H7 (cell line): ENCODE data around the gene MRPL38. TPM values are rescaled to one million over a fixed set of nuclear protein-coding genes. Genes with fewer than 3 reads are reported as not detected.

Experiments
- DNase-seq: peaks from one replicate; pipeline ENCODE4 v3.0.0; 2012
- H3K27me3 ChIP-seq: 2 replicates; pipeline ENCODE4 v1.6.0; 2011; ENCODE audit warnings: mild to moderate bottlenecking, low read length; ENCODE audit not compliant: control insufficient read depth, insufficient read depth
- H3K36me3 ChIP-seq: replicated peaks from 2 replicates; pipeline ENCODE4 v1.5.1; 2011; ENCODE audit warnings: low read length; ENCODE audit not compliant: control insufficient read depth, insufficient read depth
- H3K4me3 ChIP-seq: 2 replicates; pipeline ENCODE4 v1.5.1; 2011; ENCODE audit warnings: low read depth, mild to moderate bottlenecking, control low read depth, low read length, moderate library complexity; ENCODE audit not compliant: insufficient read depth
- total RNA-seq: library from RNA; depleted of rRNA; stranded (reverse); fragments of >200 nt; shearing (Covaris generic); gene quantifications from 2 replicates; pipeline ENCODE4 v1.2.3, GENCODE V29; 2014; rRNA removed

MRPL38 gene
- total RNA-seq, 1 experiment from 2014 or later, result 125 TPM

GRCh38 chr17:75849724-75850123, 55.0 kb downstream of the MRPL38 start:
- H3K4me3 ChIP-seq, result no peak overlapping the region
- no peaks in the 10 kb centered on the region for H3K27me3 ChIP-seq
- peaks cover 31% of the 10 kb centered on the region for H3K36me3 ChIP-seq
- DNase-seq, result no peak

GRCh38 chr17:75849279-75849646, 55.4 kb downstream of the MRPL38 start:
- Histone ChIP-seq H3K27me3 (no peaks in the 10 kb centered on the region), H3K36me3 (peaks cover 31% of the 10 kb centered on the region), H3K4me3 (no peak overlapping the region)
- no peak for DNase-seq

Other genes starting within 250 kb of the MRPL38 start
- gene RECQL5, start 237.7 kb downstream of the MRPL38 start, total RNA-seq, result 36.3 and 40.0 TPM in 2 replicates
- 52.9 and 61.3 TPM in 2 replicates for gene SAP30BP, start 237.5 kb downstream of the MRPL38 start, total RNA-seq
- 0.28 and 0.70 TPM in 2 replicates for gene ITGB4, start 183.4 kb downstream of the MRPL38 start, total RNA-seq
- gene GALK1, start 139.7 kb downstream of the MRPL38 start, total RNA-seq, result 43.4 and 47.2 TPM in 2 replicates
- gene UNK, start 120.1 kb downstream of the MRPL38 start, total RNA-seq, result 17.9 and 21.7 TPM in 2 replicates
- 4.2 and 7.2 TPM in 2 replicates for gene UNC13D, start 60.5 kb downstream of the MRPL38 start, total RNA-seq
- gene WBP2, start 49.5 kb downstream of the MRPL38 start, total RNA-seq, result 44.8 and 48.2 TPM in 2 replicates
- gene TRIM47, start 26.3 kb downstream of the MRPL38 start, total RNA-seq, result 8.5 and 14.1 TPM in 2 replicates
- gene TRIM65, start 7.9 kb downstream of the MRPL38 start, total RNA-seq, result 66.4 and 69.4 TPM in 2 replicates
- 17.9 and 27.7 TPM in 2 replicates for gene FBF1, start 36.2 kb upstream of the MRPL38 start, total RNA-seq
- 35.1 and 38.3 TPM in 2 replicates for gene ACOX1, start 74.3 kb upstream of the MRPL38 start, total RNA-seq
- gene TEN1, start 74.4 kb upstream of the MRPL38 start, total RNA-seq, result 12.5 and 16.9 TPM in 2 replicates
- 4.3 and 6.7 TPM in 2 replicates for gene CDK3, start 96.0 kb upstream of the MRPL38 start, total RNA-seq
- gene EVPL, start 122.4 kb upstream of the MRPL38 start, total RNA-seq, result 0.26 TPM in 1 of 2 replicates, not detected in the other
- gene SRP68, start 167.6 kb upstream of the MRPL38 start, total RNA-seq, result 31.4 and 33.4 TPM in 2 replicates
- gene GALR2, start 169.9 kb upstream of the MRPL38 start, total RNA-seq, result 1.8 and 2.0 TPM in 2 replicates
- gene ZACN, start 174.3 kb upstream of the MRPL38 start, total RNA-seq, result 0.48 and 0.59 TPM in 2 replicates
- 80.3 and 87.7 TPM in 2 replicates for gene EXOC7, start 198.9 kb upstream of the MRPL38 start, total RNA-seq
- gene FOXJ1, start 236.4 kb upstream of the MRPL38 start, total RNA-seq, result 2.0 and 3.3 TPM in 2 replicates